GM12873 (cell line): ENCODE measurements around the gene SEC14L5.

Experiments used
- CTCF ChIP-seq: IDR thresholded peaks from 2 replicates; pipeline ENCODE4 v1.5.1; 2012; ENCODE audit warnings: low read depth, mild to moderate bottlenecking, moderate library complexity, low read length, control low read depth; ENCODE audit not compliant: insufficient read depth; ENCODE audit errors: missing control alignments

The SEC14L5 gene

GRCh38 chr16:4994719-4995434 is 36.7 kb downstream of the SEC14L5 start:
- no peak for TF ChIP-seq CTCF

- no peak for TF ChIP-seq CTCF
Observed at GRCh38 chr16:5000573-5001001, 42.5 kb downstream of the SEC14L5 start.

GRCh38 chr16:5001571-5001970 is 43.4 kb downstream of the SEC14L5 start:
- no peak for TF ChIP-seq CTCF

GRCh38 chr16:5001986-5002385 is 43.9 kb downstream of the SEC14L5 start:
- TF ChIP-seq CTCF = no peak

- TF ChIP-seq CTCF = no peak
Observed at GRCh38 chr16:5002699-5003143, 44.6 kb downstream of the SEC14L5 start.

GRCh38 chr16:5003211-5003610 is 45.1 kb downstream of the SEC14L5 start:
- TF ChIP-seq CTCF = no peak

- no peak for TF ChIP-seq CTCF
Observed at GRCh38 chr16:5003828-5004227, 45.7 kb downstream of the SEC14L5 start.
